GM18909 (cell line): ENCODE data around the gene GMEB2.
"Not testable (repeated sequence)": the region's sequence is repeated elsewhere in the genome, so short reads cannot be mapped to it uniquely, and the experiment has no call there.

Experiments
- ATAC-seq: cut with Tn5 transposase; IDR thresholded peaks from one replicate; pipeline ENCODE4 v1.9.1; 2021; ENCODE audit warnings: mild to moderate bottlenecking; ENCODE audit not compliant: unreplicated experiment, poor library complexity

Gene GMEB2

DNA sequence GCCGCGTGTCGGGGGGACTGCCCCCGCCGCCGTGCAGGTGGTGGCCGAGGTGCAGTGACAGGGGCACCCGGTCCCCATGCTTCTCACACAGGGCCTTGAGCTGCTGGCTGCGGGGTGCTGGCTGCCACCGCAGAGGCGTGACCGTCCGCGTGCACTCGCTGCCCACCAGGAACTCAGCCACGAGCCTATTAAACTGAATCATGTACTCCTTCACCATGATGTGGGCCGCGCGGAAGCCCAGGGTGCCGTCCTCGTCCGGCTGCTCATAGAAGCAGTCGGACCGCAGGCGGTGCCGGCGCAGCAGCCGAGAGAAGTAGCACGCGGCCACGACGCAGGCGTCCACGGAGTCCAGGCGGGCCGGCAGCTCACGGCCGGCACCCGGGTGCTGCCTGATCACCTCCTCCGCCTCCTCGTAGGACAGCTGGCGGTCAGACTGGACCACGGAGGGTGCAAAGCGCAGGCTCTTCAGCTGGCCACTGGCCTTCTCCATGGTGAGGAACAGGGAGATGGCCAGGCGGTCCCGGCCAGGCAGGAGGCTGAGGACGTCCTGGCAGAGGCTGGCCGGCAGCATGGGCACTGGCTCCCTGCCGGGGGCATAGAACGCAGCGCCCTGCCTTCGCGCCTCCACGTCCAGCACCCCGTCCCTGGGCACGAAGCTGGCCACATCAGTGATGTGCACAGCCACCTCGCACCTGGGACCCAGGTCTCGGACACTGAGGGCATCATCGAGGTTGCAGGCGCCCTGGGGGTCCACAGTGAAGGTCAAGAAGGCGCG, 62.7 kb downstream of the GMEB2 start:
- no peak for ATAC-seq

DNA sequence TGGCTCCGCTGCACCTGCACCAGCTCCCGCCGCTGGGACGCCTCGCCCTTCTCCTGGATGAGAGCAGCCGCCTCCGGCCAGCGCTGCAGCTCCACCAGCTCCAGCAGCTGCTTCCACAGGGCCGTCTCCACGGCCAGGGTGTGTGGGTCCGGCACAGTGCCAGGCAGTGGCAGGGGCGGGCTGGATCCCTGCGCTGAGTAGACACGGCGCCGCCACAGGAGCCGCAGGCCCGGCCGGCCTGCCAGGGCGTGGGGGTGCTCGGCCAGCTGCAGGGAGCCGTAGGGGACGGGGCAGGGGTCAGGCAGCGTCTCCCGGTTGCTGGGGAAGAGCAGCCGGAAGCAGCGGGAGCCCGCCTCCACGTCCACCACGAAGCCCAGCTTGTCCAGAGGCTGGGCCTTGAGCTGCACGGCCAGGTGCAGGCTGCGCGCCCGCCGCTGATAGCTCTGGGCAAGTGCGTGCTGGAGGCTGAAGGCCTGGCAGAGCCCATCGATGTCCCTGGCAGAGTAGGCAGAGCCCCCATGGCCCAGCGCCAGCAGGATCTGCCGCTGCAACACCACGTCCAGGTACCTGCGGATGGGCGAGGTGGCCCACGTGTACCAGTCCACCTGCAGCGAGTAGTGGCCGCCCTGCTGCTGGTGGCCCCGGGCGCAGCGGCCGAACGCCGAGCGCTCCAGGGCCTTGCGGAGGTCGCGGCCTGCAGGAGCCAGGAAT, 63.5 kb downstream of the GMEB2 start:
- ATAC-seq: no peak

DNA sequence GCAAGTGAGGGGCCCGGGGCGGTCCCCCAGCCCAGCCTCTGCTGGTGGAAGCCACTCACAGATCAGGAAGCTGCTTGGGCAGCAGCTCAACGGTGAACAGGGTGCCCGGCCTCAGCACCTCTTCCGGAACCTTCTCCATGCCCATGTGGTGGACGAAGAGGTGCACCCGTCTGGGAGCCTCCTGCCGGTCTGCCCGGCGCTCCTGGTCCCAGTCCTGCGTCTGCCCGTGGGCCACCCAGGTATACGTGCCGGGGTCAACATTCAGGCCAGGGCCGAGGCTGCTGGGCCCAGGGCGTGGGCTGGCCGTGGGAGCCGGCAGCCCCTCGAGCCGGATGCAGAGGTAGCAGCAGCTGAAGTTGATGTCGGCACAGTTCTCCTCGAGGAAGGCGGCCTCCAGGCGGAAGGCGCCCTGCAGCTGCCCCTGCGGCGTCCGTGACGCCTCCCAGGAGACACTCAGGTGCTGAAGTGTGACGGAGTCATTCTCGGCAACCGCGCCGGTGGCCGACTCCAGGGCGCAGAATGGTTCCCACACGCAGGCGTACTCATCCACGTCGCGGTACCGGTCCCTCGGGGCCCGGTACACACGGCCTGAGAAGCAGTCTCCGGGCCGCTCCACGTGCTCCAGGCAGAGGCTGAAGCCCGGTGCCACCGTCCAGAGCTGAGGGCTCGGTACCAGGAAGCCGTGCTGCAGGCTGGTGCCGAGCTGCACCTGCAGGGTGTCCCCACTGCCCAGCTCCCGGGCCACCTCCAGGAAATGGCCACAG, 64.3 kb downstream of the GMEB2 start:
- no peak for ATAC-seq

GRCh38 chr20:63561624-63562396, 65.1 kb downstream of the GMEB2 start:
- no peak for ATAC-seq

DNA sequence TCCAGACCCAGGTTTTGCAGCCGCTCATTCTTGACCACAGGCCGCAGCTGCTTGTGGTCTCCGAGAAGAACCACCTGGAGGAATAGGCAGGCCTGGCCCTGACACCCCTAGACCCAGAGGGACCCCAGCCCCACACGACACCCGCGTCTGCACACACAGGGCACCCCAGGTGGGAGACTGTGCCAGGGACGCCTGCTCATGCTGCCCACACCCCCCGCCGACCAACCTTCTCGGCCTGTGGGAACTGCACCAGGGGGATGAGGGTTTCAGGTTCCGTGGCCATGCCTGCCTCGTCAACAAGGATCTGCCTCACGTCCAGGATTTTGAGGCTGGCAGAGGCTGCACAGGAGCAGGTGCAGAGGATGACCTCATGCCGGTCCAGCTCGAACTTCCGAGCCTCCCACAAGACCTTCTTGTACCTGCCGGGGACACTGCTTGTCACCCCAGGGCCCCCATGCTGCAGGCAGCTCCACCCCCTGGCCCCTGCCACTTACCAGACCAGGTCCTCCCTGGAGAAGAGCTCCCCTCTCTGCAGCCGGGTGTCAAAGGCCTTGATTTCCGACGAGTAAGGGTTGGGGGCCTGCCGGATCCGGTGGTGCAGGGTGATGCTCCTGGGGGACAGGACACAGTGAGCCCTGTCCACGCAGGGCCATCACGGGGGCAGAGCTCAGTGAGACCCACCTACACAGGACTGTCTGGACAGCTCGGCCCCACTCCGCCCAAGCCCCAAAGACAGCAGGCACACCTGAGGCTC, 65.9 kb downstream of the GMEB2 start:
- no peak for ATAC-seq

- ATAC-seq: no peak
These were observed 66.5 kb downstream of the GMEB2 start for GRCh38 chr20:63560333-63560805.

DNA sequence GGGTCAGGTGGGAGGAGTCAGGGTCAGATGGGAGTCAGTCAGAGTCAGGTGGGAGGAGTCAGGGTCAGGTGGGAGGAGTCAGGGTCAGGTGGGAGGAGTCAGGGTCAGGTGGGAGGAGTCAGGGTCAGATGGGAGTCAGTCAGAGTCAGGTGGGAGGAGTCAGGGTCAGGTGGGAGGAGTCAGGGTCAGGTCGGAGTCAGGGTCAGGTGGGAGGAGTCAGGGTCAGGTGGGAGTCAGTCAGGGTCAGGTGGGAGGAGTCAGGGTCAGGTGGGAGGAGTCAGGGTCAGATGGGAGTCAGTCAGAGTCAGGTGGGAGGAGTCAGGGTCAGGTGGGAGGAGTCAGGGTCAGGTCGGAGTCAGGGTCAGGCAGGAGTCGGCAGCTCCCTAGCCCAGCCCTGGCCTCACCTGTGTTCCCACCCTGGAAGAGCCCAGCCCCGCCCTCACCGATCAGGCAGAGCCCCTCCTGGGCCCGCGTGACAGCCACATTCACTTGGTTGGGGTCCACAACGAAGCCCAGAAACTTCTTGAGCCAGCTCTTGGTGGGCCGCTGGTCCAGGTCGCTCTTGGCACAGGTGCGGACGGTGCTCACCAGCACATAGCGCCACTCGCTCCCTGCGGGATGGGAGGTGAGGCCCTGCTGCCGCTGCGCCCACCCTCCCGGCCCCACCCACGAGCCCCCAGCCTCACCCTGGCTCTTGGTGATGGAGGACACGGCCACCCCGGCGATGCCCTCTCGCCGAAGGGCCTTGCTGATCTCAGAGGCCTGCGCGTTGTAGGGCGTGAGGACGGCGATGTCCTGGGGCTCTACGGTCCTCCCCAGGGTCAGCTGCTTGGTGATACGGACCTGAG, 67.2 kb downstream of the GMEB2 start:
- not testable (repeated sequence) for ATAC-seq

DNA sequence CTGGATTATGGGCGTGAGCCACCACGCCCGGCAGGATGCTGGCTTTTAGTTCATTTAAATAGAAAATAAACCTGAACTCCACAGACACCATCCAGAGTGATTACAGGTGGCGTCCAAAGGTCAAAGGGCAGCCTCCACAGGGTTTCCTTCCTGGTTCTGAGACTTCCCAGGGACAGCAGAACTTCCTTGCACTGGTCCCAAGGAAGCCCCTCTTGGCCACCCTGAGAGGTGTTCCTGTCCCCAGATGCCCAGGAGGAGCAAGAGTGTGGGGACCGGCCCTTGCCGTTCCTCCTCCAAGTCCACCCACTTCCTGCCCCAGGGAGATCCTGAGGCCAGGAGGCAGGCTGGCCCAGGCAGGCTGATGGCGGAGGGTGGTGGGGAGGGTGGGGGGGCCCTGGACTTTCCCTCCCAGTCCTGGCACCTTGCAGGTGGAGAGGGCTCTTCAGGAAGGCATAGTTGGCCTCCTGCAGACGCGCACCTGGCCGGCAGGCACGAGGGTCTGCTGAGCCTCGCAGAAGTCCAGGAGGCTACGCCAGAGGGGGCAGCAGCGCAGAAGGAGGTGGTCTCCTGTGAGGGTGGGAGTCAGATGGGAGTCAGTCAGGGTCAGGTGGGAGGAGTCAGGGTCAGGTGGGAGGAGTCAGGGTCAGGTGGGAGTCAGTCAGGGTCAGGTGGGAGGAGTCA, 68.0 kb downstream of the GMEB2 start:
- ATAC-seq: no peak

DNA sequence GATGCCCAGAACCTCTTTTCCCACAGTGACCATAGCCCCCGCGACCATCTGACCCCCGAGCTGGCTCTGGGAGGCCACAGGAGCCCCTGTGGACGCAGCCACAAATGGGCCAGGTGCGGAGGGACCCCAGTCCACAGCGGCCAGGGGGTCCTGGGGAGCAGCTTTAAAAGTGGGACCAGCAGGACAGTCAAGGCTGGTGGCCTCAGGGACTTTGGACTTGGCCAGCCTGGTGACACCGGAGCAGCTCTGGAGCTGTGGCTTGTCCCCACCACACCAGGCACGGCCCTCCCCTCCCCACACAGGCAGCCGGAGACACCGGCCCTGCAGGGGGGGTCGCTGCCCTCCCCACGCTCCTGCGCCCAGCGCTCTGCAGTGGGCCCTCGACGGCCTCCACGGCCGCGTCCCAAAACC, 69.4 kb downstream of the GMEB2 start:
- no peak for ATAC-seq

DNA sequence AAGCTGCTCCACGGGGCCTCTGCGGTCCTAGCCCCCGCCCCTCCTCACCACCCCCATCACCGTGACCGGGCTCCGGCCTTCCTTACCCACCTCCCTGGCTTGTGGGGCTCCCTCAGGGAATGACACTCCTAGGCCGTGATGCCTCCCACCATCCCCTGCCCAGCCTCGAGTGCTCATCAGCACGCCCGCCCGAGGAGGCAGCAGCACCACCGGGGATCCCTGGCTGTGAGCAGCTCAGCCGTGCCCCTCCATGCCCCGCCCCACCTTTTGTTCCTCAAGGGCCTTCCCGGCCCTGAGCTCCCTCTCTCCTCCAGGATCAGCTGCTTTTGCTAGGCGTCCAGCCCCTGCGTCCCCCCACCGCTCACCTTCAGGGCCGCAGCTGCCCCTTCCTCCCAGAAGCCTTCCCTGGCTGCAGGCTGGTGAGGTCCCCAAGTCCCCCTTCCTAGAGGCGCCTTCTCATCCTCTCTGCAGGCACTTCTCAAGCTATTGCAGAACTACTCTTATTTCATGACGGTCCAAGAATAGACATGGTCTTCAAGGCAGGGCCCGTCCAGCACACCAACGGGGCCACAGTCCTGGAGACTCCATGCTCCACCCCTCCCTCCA, 69.9 kb downstream of the GMEB2 start:
- no peak for ATAC-seq

- ATAC-seq: no peak
These were observed 71.1 kb downstream of the GMEB2 start for GRCh38 chr20:63555661-63556381.

DNA sequence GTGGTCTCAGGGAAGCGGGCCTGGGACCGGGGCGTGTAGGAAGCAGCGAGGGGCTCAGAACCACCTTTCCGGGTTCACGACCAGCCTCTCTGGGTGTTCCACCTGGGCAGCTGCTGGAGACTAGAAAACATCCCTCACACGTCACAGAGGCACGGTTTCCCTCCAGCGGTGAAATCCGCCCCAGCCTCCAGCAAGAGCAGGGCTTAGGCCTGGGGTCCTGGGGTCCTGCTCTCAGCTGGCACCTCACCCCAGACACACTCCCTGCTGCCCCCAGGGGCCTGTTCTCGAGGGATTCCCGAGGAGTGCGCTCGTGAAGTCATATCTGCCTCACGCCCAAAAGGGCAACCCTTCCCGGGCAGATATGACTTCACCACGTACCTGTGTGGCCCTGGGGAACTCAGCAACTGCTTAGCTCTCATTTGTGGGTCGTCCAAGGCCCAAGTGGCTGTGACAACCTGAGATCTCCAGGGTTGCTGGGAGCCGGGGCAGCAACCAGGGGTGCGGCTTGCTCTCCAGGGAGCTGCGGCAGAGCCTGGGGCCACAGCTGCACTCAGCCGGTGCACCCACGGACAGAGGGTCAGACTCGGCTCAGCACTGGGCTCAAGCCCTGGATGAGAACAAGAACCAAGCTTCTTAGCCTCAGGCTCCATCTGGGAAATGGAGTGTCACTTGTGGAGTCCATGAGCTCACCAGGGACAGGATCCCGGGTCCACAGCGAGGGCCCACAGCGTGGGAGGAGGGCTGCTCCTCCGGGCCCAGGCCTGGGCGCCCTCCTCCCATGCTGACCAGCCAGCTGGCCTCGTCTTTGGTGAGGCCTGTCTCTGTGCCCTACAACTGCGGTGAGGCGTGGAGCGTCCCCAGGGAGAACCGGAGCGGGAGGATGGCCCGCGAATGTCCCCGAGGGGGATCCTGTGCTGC, 72.3 kb downstream of the GMEB2 start:
- ATAC-seq: no peak

- ATAC-seq: peak; percentile 20
These were observed 73.0 kb downstream of the GMEB2 start, which contains the start of gene FNDC11 for GRCh38 chr20:63553933-63554290. Gene FNDC11 (plus strand): TSS chr20:63554159. CDS start chr20:63555664, 1,505 bp downstream.

DNA sequence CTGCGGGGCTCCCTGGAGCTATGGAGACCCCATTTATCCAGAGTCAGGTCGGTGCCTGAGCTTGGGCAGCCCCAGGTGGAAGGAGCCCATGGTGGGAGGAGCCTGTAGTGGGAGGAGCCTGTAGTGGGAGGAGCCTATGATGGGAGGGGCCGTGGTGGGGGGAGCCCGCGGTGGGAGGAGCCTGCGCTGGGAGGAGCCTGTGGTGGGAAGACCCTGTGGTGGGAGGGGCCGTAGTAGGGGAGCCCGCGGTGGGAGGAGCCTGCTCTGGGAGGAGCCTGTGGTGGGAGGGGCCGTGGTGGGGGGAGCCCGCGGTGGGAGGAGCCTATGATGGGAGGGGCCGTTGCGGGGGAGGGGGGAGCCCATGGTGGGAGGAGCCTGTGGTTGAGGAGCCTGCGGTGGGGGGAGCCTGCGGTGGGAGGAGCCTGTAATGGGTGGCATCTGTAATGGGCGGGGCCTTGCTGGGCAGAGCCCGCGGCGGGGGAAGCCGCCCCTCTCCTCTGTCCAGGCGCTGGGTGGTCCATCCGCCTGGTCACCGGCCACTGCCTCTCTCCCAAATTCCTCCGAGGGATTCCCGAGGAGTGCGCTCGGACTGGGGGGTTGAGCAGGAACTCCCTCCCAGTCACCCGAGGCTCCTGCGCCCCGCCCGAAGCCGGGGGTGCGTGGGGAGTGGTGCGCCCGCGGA, 73.5 kb downstream of the GMEB2 start:
- peak; percentile 35 for ATAC-seq

DNA sequence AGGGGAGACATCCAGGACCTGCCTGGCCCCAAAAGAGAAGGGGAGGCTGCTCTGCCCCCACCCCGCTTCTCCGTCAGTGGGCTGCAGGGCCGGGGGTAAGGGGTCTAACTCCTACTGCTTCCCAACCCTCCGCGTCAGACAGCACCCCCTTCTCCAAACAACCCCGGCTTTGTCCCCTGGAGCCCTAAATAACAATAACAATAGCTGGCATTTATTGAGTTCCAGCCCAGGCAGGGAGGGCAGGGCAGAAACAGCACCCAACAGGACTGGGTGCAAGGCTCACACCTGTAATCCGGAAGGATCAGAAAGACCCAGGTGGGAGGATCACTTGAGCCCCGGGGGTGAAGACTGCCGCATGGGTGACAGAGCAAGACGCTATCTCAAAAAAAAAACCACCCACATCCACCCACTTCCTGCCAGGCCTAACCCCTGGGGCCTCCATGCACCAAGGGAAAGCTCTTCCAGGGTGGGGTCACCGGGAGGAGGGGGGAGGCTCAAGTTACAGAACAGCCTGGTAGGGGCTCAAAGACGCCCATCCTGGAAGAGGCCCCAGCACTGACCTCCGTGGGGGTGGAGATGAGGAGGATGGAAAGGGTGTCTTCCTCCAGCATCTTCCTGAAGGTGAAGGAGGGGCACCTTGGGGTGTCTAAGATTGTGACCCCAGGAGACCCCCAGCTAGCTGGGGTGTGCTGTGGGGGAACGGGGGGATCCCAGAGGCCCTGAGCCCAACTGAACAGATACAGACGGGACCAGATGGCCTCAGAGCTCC, 74.2 kb downstream of the GMEB2 start:
- ATAC-seq: peak; percentile 40
